HG02642 (cell line): ENCODE results near the gene UBE2G2.

Experiments
- ATAC-seq: cut with Tn5 transposase; IDR thresholded peaks from one replicate; pipeline ENCODE4 v1.9.1; 2021; ENCODE audit warnings: mild to moderate bottlenecking; ENCODE audit not compliant: unreplicated experiment, poor library complexity

The UBE2G2 gene

DNA sequence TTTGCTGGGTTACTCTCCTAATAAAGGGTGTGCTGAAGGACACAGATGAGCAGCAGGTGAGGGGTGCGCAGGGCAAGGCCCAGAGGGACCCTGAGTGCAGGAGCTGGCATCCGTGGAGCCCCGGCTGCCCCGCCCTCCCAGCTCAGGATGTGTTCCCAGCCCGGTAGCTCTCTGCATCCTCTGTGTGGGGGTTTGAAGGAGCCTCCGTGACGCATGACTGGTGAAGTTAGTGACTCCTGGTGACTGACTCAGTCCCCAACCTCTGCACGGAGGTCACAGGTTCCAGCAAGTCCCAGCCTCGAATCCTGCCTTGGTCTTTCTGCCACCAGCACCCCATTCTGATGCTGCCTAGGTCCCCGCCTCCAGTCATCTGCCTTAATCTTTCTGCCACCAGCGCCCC, 68.7 kb downstream of the UBE2G2 start:
- no peak for ATAC-seq

DNA sequence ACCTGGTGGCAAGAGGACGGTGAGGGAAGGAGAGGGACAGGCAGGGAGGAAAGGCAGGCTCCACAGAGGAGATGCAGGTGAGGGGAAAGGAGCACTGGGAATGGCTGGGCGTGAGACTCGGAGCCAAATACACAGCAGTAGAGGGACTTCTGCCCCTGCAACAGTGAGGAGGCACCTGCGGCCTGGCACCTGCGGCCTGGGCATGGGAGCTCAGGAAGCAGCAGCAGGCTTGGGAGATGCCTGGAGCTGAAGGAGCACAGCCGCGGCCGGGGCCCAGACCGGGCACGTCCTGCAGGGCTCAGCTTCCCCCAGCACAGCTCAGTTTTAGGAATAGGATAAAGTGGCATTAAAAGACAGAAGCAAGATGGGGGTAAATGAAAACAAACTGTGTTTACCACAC, 69.4 kb downstream of the UBE2G2 start:
- no peak for ATAC-seq

DNA sequence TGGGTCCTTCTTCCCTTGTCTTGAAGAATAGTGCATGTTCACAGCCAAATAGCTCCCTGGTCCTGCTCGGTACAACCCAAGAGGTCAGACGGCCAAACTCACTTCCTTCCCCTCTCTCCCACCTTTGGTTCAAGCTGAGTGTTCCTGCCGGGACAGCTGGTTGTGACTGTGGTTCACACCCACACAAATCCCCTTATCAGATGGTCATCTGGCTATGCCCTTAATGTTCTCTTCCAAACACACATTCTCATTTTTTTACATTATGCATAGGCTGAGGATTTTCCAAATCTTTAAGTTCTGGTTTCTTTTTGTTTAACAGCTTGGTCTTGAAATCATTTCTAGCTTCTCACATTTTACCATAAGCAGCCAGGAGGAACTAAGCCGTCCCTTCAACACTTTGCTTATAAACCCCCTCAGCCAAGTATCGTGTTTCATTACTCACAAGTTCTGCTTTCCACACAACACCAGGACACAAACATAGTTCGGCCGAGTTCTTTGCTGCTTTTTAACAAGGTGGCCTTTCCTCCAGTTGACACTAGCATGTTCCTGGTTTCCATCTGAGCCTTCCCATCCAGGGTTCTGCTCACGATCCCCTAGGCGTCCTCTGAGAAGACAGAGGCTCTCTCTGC, 70.6 kb downstream of the UBE2G2 start:
- ATAC-seq: no peak

DNA sequence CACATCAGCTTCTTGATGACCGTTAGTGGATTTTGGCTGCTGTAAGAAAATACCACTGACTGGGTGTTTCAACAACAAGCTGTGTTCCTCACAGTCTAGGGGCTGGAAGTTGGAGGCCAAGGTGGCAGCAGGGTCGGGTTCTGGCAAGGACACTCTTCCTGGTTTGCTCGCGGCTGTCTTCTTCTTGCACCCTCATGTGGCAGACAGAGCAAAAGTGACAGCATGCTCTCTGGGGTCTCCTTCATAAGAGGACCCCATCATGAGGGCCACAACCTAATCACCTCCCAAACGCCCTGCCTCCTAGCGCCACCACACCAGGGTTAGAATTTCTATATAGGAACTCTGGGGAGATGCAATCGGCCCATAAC, 71.6 kb downstream of the UBE2G2 start:
- ATAC-seq: no peak

DNA sequence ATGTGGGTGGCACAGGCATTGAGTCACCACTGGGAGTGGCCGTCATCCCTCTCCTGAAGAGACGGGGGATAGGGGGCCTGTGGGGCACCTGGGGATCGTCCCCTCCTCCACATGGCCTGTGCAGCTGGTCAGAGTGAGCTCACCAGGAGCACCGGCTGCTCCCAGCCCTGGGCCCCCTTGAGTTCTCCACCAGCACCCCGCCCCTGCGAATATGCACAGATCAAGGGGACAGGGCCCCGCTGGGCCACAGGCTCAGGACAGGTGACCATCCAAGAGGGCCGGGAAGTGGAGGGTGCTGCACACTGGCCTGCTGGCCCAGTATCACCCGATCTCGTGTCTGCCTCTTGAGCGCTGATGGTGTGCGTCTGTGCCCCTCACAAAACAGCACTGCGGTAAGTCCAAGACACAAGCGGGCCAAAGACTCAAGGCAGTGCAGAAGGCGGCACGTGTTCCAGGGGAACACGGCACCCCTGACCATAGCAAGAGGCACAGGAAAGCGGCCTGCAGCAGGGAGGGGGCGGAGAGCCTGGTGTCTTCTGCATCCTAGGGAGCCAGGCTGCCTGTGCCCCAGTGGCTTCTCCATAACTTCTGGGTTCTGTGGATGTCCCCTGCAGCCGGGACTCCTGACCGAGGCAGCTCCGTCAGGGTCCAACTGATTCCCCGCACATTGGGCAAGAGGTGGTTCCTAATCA, 72.1 kb downstream of the UBE2G2 start:
- ATAC-seq: no peak

DNA sequence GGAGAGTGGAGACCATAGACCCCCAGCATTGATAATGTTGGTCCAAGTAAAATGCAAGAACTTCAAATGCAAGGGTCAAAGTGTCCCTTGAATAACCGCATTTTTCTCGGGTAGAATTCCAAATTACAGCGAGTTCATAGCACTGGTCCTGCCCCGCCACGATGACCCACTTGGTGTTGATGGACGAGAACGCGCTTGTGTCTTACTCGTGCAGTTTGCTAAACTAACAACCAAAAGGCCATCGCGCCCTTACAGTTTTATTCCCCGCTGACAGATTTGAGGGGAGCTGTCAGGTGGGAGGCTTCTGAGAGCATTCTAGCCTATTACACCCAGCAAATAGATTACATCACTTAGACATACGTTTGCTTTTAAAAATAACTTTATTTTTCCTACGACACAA, 72.9 kb downstream of the UBE2G2 start:
- ATAC-seq: no peak

DNA sequence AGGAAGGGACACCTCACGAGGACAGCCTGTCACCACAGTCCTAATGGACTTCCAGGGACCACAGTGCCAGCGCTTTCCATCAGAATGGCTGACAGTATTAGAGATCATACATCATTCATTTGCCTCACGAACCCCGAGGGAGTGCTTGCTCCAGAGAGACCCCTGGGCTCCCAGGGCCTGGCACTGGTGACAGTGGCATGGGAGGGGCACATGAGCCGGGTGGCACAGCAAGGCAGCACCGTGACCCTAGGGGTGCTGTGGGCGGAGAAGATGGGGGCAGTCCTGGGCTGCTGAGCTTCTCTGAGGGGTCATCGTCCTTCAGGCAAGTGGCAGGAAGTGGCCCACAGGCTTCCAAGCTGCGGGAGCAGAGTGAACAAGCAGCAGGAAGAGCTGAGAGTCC, 73.9 kb downstream of the UBE2G2 start:
- ATAC-seq: no peak

DNA sequence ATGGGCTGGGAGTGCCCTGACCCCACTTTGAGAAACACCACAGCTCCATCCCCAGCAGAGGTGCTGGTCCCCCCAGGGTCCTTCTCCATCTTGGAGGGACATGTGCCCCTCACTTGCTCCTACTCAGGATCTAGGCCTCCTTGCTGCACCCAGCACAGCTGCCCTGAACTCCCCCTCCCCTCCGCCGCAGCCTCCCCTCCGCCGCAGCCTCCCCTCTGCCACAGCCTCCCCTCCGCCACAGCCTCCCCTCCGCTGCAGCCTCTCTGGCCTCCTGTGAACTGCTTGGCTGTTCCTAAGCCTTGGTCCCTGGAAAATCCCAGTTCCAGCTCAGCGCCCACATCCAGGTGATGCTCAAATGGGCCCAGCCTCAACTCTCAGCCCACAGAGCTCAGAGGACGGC, 74.3 kb downstream of the UBE2G2 start:
- ATAC-seq: no peak

DNA sequence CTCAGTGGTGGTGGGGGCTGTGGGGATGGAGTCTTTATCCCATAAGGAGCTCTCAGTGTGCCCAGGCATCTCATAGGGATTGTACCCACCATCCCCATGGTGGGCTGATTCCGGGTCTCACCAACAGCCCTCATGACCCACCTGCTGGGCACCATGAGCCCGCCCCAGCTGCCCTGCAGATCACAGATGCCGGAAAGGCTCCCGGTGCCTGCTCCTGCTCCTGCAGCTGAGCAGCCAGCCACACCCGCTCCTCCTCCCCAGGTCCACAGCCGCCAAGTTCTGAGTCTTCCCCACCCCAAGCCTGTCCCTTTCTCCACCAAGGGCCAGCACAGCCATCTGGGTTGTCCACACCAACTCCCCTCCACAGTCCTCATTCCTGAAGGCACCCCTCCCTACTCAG, 74.8 kb downstream of the UBE2G2 start:
- no peak for ATAC-seq

DNA sequence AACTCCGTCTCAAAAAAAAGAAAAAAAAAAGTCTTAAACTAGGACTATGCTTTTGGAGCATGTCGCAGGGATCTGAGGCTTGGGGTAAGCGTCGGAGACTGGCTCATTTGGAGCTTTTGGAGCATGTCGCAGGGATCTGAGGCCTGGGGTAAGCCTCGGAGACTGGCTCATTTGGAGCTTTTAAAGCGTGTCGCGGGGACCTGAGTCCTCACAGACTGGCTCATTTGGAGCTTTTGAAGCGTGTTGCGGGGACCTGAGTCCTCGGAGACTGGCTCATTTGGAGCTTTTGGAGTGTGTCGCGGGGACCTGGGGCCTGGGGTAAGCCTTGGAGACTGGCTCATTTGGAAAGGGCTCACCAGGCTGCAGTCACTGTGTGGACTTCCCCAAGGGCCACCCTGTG, 76.7 kb downstream of the UBE2G2 start:
- ATAC-seq: no peak

DNA sequence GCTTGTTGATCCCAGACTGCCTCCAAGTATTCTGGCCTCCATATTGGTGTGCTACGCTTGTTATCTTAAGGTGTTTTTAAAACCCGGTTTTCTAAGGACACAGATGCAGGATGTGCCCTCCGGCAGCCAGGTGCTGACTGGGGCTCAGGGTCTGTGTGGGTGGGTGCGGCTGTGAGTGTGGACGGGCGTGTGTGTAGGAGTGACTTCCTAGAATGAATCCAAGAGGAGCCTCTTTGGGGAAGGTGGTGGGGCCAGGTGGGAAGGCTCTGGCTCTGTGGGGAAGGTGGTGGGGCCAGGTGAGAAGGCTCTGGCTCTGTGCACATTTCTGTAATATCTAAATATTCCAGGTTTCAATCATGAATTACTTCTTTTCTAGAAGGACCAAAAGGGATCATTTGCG, 77.4 kb downstream of the UBE2G2 start:
- no peak for ATAC-seq

DNA sequence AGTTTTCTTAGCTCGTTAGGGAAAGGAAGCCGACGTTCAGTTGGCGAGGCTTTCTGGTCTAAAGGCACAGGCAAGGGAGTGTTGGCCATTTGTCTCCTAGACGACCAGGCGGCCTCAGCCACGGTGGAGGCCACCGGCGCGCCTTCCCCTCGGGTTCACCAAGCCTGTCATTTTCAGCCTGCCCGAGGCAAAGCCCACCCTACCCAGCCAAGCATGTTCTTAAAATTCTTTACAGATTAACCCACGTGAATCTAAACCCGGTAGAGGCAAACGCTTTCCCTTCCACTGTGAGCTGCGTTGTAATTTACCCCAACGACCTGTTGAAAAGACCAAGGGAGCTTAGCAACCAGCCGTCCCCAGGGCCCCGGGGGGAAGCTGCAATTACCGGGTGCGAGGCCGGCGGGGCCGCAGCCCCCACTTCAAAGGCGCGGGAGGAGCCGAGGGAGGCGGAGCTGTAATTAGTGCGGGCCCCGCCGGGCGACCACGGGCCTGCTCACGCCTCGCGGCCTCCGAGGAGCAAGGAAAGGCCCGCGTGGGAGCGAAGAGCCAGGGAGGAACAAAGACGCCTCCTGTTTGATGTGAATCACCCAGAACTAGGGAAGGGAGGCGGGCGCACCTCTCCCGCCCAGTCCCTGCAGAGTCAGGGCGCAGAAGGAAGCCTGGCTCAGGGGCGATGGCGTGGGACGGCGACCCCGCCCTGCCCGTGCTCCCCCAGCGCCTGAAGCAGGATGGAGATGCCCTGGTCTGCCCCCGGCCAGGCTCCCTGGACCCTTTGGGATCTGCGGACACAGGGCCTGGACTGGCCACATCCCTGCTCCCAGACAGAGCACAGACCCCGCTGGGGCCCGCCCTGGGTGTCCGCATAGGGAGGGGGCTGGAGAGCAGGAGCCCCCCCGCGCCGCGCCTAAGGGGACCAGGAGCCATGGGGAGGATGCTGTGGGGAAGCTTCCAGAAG, 78.2 kb downstream of the UBE2G2 start:
- ATAC-seq: no peak

DNA sequence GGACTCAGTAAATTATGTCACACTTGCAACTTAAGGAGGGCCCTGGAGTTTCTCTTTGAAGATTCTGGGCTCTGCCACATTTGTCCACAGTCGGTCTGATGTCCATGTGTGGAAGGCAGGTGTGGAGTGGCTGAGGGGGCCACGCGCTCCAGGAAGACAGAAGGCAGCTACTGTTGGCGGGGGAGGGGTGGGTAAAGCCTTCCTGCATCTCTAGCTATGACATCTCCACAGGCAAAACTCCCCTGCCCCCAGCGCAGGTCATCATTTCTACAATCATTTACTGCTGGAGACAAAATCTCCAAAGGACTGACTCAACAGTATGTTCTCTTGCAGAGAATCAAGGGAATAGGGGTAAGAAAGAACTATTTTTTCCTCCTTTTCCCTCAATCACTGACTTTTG, 78.9 kb downstream of the UBE2G2 start:
- ATAC-seq: no peak

DNA sequence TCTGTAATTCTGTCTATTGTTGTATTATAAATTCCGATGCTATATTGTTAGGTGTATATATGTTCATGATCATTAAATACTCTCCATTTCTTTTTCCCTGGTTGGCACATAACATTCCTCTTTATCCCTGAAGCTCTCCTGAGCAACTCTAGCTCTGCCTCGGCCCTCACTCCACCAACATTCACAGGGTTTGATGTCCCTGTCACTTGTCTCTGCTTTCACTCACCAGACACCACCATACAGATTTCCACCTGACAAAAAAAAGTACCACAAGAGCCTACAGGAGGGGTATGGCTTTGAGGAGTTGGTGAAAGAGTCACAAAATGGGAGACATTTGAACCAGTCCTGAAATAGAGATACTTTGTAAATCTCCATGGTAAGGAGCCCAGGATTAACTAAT, 81.5 kb downstream of the UBE2G2 start:
- ATAC-seq: no peak
